Ovary (tissue), 9 donors: ENCODE results near the gene CC2D1A. TPM values are rescaled to one million over a fixed set of nuclear protein-coding genes. Genes with fewer than 3 reads are reported as not detected.

Experiments
- DNase-seq, 5 donors: peaks; one replicate each; pipeline ENCODE4 v3.0.0-alpha.2; 2019 to 2020
- H3K27ac ChIP-seq, 2 donors: fragments of 200-600 bp; one replicate each; pipeline versions ENCODE4 v1.5.1 to v1.8.0; 2019 to 2022
- H3K27me3 ChIP-seq: fragments of 200-600 bp; one replicate; pipeline ENCODE4 v1.8.0; 2022
- H3K36me3 ChIP-seq: fragments of 200-600 bp; sonication (generic); one replicate; pipeline ENCODE4 v1.5.1; 2019
- H3K4me1 ChIP-seq: one replicate; pipeline ENCODE4 v1.8.1; 2013; ENCODE audit warnings: mild to moderate bottlenecking, moderate library complexity; ENCODE audit not compliant: insufficient read depth
- H3K4me3 ChIP-seq: fragments of 200-600 bp; sonication (generic); one replicate; pipeline ENCODE4 v1.5.1; 2017
- H3K9me3 ChIP-seq, 2 donors: fragments of 200-600 bp in 1 of 2; sonication (generic) in 1 of 2; one replicate each; pipeline versions ENCODE4 v1.5.1 to v1.8.1; 2013 to 2019; ENCODE audit warnings: mild to moderate bottlenecking in 1 of 2, moderate library complexity in 1 of 2
- CTCF ChIP-seq, 3 donors: fragments of 450-650 bp in 2 of 3; fragments of 200-600 bp in 1 of 3; IDR thresholded peaks; one replicate each; pipeline versions ENCODE4 v1.5.1 to v1.8.0; 2016 to 2022; ENCODE audit warnings: antibody characterized with exemption in 3 of 3, mild to moderate bottlenecking in 1 of 3
- EP300 ChIP-seq: sonication (generic); formaldehyde crosslinking; IDR thresholded peaks from one replicate; pipeline ENCODE4 v1.6.1; 2017; ENCODE audit warnings: antibody characterized with exemption
- POLR2A ChIP-seq: fragments of 450-650 bp; IDR thresholded peaks from one replicate; pipeline ENCODE4 v1.6.1; 2017; ENCODE audit warnings: antibody characterized with exemption, mild to moderate bottlenecking, moderate library complexity
- WGBS, 3 donors: extraction: QIAGEN DNeasy Blood & Tissue Kit in 1 of 3; methylation state at CpG; one replicate each; pipeline versions ENCODE4 v1.1.5 to v1.1.7; 2013 to 2017; 5-methylcytosine and 5-hydroxymethylcytosine counted together
- intact Hi-C, 4 donors: fragments of 100-400 bp; cut with DNase I; formaldehyde crosslinking; loops; one replicate each; pipeline versions ENCODE4 v1.11.0 to v1.15.1; 2022 to 2023
- polyA plus RNA-seq, 2 donors: library from polyadenylated mRNA; stranded (reverse); fragments of 200-250 nt in 1 of 2; fragments of 350-450 nt in 1 of 2; fragmentation: Illumina TruSeq in 1 of 2; extraction: RNeasy Lipid Tissue Mini Kit (QIAGEN cat#74804) in 1 of 2; gene quantifications; one replicate each; pipeline ENCODE4 v1.2.3, GENCODE V29; 2013 to 2014
- total RNA-seq, 7 donors: library from RNA; depleted of rRNA in 2 of 7; stranded (reverse); fragments of >200 nt in 2 of 7; fragmentation: NEBNext Ultra II Directional in 3 of 7; extraction: Animal tissue kit (Norgen Biotek cat#: 25700) in 3 of 7; gene quantifications; one replicate each; pipeline versions ENCODE4 v1.1.0 to v1.2.4, GENCODE V29; 2016 to 2023
- donor health status: DM: no; HTN: no; CAD: no; lungs with moderate emphysema.
- donor health status: DM: no; HTN: no; CAD: no.
- donor health status: Bipolar disorder and iron deficiency.
- donor health status: DM: yes; HTN: yes; CAD: no.
- donor health status: DM: no; HTN: no; CAD: no.
- donor health status: DM: yes; HTN: yes; CAD: no.

The CC2D1A gene
- total and polyA plus RNA-seq, 9 donors, result 13.1 to 38.1 (median 29.6) TPM

GRCh38 chr19:13896227-13896626 is 9.8 kb upstream of the CC2D1A start:
- intact Hi-C loops, result no loop called here
- no peaks in the 10 kb centered on the region for H3K36me3 ChIP-seq

GRCh38 chr19:13899393-13899792 is 6.6 kb upstream of the CC2D1A start:
- DNase-seq, result no peak
- Histone ChIP-seq H3K4me3 (no peak overlapping the region), H3K4me1 (no peaks in the 10 kb centered on the region), H3K9me3 (no peaks in the 10 kb centered on the region), H3K27me3 (no peaks in the 10 kb centered on the region), H3K36me3 (no peaks in the 10 kb centered on the region), H3K27ac (no peak overlapping the region)
- 71 to 79% (median 74%) methylated on average over 10 of the region's 10 CpGs for WGBS, 3 donors
- intact Hi-C loops, result no loop called here
- TF ChIP-seq EP300 (no peak), CTCF (IDR thresholded peaks at IDR 0.05) (no peak)

More at GRCh38 chr19:13896227-13896626, 9.8 kb upstream of the CC2D1A start:
- H3K4me1 ChIP-seq, result no peaks in the 10 kb centered on the region
- WGBS, 3 donors, result 96 to 99% (median 97%) methylated on average over 2 of the region's 2 CpGs
- H3K27ac ChIP-seq, result no peak overlapping the region
- no peak overlapping the region for H3K4me3 ChIP-seq
- H3K9me3 ChIP-seq, result no peaks in the 10 kb centered on the region
- no peak for DNase-seq
- no peaks in the 10 kb centered on the region for H3K27me3 ChIP-seq
- TF ChIP-seq POLR2A (no peak), CTCF (IDR thresholded peaks at IDR 0.05) (no peak), EP300 (no peak)

GRCh38 chr19:13899912-13900584 is 6.0 kb upstream of the CC2D1A start:
- no peak for DNase-seq
- TF ChIP-seq EP300 (no peak), POLR2A (no peak), CTCF (IDR thresholded peaks at IDR 0.05) (no peak)
- H3K4me1 ChIP-seq, result no peaks in the 10 kb centered on the region
- H3K27ac ChIP-seq, result no peak overlapping the region
- H3K27me3 ChIP-seq, result no peaks in the 10 kb centered on the region
- H3K9me3 ChIP-seq, result no peaks in the 10 kb centered on the region
- WGBS, 3 donors, result 45 to 50% (median 45%) methylated on average over 5 of the region's 5 CpGs
- H3K36me3 ChIP-seq, result no peaks in the 10 kb centered on the region
- intact Hi-C loops, result no loop called here
- H3K4me3 ChIP-seq, result no peak overlapping the region

- Histone ChIP-seq H3K4me1 (peaks cover 6% of the 10 kb centered on the region), H3K36me3 (no peaks in the 10 kb centered on the region), H3K27ac (no peak overlapping the region), H3K4me3 (no peak overlapping the region), H3K9me3 (no peaks in the 10 kb centered on the region), H3K27me3 (no peaks in the 10 kb centered on the region)
- TF ChIP-seq CTCF (IDR thresholded peaks at IDR 0.05) (no peak), POLR2A (no peak), EP300 (no peak)
- WGBS, 3 donors, result 71 to 80% (median 72%) methylated on average over 4 of the region's 4 CpGs
- DNase-seq, result no peak
- intact Hi-C loops, result no loop called here
Observed at GRCh38 chr19:13902993-13903555, 2.9 kb upstream of the CC2D1A start.
